Glutamatergic neuron (in vitro differentiated cells): ENCODE measurements around the gene AGRN. TPM values are rescaled to one million over a fixed set of nuclear protein-coding genes. Genes with fewer than 3 reads are reported as not detected.

ENCODE experiments used
- DNase-seq: peaks from one replicate; pipeline ENCODE4 v3.0.0; 2022
- H3K27ac Mint-ChIP-seq: one replicate; pipeline ENCODE4 v1.8.0; 2020; ENCODE audit warnings: mild to moderate bottlenecking, mixed read lengths, inconsistent platforms; ENCODE audit not compliant: unreplicated experiment
- H3K27me3 Mint-ChIP-seq: one replicate; pipeline ENCODE4 v1.8.0; 2020; ENCODE audit warnings: mild to moderate bottlenecking, moderate library complexity, mixed read lengths, inconsistent platforms; ENCODE audit not compliant: unreplicated experiment
- H3K36me3 Mint-ChIP-seq: one replicate; pipeline ENCODE4 v1.8.0; 2020; ENCODE audit warnings: mild to moderate bottlenecking, mixed read lengths, inconsistent platforms; ENCODE audit not compliant: unreplicated experiment
- H3K4me1 Mint-ChIP-seq: one replicate; pipeline ENCODE4 v1.8.0; 2020; ENCODE audit warnings: mild to moderate bottlenecking, low read depth, mixed read lengths, inconsistent platforms; ENCODE audit not compliant: unreplicated experiment
- H3K4me3 Mint-ChIP-seq: one replicate; pipeline ENCODE4 v1.8.0; 2020; ENCODE audit warnings: mild to moderate bottlenecking, mixed read lengths, inconsistent platforms; ENCODE audit not compliant: unreplicated experiment
- H3K9me3 Mint-ChIP-seq: one replicate; pipeline ENCODE4 v1.8.0; 2020; ENCODE audit warnings: mild to moderate bottlenecking, moderate library complexity, mixed read lengths, inconsistent platforms; ENCODE audit not compliant: unreplicated experiment
- CTCF ChIP-seq: fragments of 200-600 bp; sonication (generic); IDR thresholded peaks from one replicate; pipeline ENCODE4 v1.5.0; 2021; ENCODE audit not compliant: partially characterized antibody, unreplicated experiment
- total RNA-seq: library from RNA; stranded (reverse); fragmentation: NEBNext Ultra II Directional; extraction: Animal tissue kit (Norgen Biotek cat#: 25700); gene quantifications from one replicate; pipeline ENCODE4 v1.2.1, GENCODE V29; 2021; ENCODE audit not compliant: unreplicated experiment

Gene AGRN
- total RNA-seq, 1 donor from 2014 or later: 914 TPM

DNA sequence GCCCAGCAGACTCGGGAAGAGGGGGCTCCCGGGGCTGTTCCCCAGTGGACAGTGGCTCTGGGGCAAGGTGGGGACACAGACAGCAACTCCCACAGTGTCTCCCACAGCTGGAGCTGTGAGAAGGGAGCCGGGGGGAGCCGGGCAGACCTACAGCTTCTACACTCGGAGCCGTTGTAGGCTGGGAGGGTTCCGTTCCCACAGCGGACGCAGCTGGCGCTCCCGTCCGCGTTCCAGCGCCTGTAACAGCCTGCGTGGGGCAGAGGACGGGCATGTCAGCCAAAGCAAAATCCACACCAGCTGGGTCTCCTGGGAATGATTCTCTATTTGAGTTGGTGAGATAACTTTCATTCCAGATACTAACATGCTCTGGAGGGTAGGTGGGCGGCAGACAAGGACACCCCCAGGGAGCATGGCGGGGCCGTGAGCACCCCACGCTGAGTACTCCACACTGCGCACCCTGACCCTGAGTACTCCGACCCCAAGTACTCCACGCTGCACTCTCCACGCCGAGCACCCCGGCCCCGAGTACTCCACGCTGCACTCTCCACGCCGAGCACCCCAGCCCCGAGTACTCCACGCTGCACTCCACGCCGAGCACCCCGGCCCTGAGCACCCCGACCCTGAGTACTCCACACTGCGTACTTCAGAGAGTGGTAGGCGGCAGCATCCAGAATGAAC is 67.6 kb downstream of the AGRN start:
- peaks cover 4% of the 10 kb centered on the region for H3K4me1 Mint-ChIP-seq
- no peak for TF ChIP-seq CTCF
- no peak overlapping the region for H3K27ac Mint-ChIP-seq
- peaks cover 5% of the 10 kb centered on the region for H3K27me3 Mint-ChIP-seq
- H3K36me3 Mint-ChIP-seq: no peaks in the 10 kb centered on the region
- H3K9me3 Mint-ChIP-seq: peaks cover 5% of the 10 kb centered on the region
- no peak for DNase-seq
- no peak overlapping the region for H3K4me3 Mint-ChIP-seq

GRCh38 chr1:1088029-1088800 is 68.3 kb downstream of the AGRN start:
- no peak overlapping the region for H3K27ac Mint-ChIP-seq
- peaks cover 6% of the 10 kb centered on the region for H3K27me3 Mint-ChIP-seq
- peaks cover 5% of the 10 kb centered on the region for H3K36me3 Mint-ChIP-seq
- peaks cover 8% of the 10 kb centered on the region for H3K9me3 Mint-ChIP-seq
- DNase-seq: peak; percentile 37
- TF ChIP-seq CTCF: no peak
- H3K4me1 Mint-ChIP-seq: peaks cover 7% of the 10 kb centered on the region
- H3K4me3 Mint-ChIP-seq: no peak overlapping the region

DNA sequence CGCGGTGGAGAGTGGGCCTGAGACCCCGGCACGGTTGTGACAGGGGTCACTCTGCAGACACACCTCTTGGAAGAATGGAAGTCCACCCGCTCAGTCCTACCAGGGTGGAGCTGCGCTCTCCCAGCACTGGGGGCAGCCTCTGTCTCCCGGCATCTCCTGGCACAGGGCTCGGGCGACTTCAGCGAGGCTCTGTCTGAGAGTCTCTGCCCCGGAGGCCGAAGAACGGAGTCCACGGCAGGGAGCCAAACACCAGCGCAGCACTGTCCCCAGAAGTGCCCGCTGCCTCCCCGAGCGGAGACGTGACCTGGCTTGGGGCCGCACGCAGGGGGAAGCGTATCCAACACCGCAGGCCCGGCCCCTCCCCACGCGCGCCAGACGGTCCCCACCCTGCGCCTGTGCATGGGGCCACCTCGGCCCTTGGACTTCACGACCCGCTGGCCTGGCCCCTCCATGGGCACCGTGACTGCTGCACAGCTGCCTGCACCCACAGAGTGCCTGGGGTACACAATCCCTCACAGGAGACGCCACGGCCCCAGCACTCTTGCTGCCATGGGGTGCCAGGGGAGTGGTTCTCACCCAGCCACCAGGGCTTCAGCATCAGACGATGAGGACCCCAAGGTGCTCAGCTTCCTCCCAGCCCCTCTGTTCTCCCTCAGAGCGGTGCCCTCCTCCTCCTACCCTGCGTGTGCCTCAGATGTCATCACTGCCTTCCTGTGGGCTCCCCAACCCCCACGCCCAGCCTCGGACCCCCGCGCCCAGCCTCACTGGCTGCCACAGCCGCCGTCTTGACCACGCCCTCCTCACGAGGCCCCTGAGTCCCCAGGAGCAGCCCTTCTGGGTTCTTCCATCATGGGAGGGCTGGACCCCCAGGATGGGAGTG is 69.1 kb downstream of the AGRN start:
- peaks cover 9% of the 10 kb centered on the region for H3K4me1 Mint-ChIP-seq
- no peak for TF ChIP-seq CTCF
- peaks cover 12% of the 10 kb centered on the region for H3K9me3 Mint-ChIP-seq
- no peak for DNase-seq
- H3K4me3 Mint-ChIP-seq: no peak overlapping the region
- H3K27ac Mint-ChIP-seq: no peak overlapping the region
- peaks cover 5% of the 10 kb centered on the region for H3K36me3 Mint-ChIP-seq
- H3K27me3 Mint-ChIP-seq: peaks cover 5% of the 10 kb centered on the region

GRCh38 chr1:1089731-1090423 is 70.0 kb downstream of the AGRN start:
- no peak for TF ChIP-seq CTCF
- Mint-ChIP-seq H3K4me1 (peaks cover 9% of the 10 kb centered on the region), H3K27me3 (peaks cover 5% of the 10 kb centered on the region), H3K36me3 (peaks cover 5% of the 10 kb centered on the region), H3K27ac (no peak overlapping the region), H3K9me3 (peaks cover 12% of the 10 kb centered on the region), H3K4me3 (no peak overlapping the region)
- DNase-seq: no peak
